Stimulated activated CD4-positive, alpha-beta T cell treated with anti-CD3 and anti-CD28 coated beads, Interleukin-4, amount 100 ng/mL, for 24 hours (primary cell): ENCODE data around the gene NPFFR2.
"Not testable (repeated sequence)": the region's sequence is repeated elsewhere in the genome, so short reads cannot be mapped to it uniquely, and the experiment has no call there.

Experiments used
- DNase-seq: peaks from one replicate; pipeline ENCODE4 v3.0.0-alpha.2; 2020

The NPFFR2 gene

GRCh38 chr4:72112514-72113156 is 80.8 kb downstream of the NPFFR2 start:
- DNase-seq, result peak; percentile 12

GRCh38 chr4:72118017-72118416 is 86.2 kb downstream of the NPFFR2 start:
- DNase-seq, result no peak

GRCh38 chr4:72119946-72120345 is 88.1 kb downstream of the NPFFR2 start:
- no peak for DNase-seq

- DNase-seq, result no peak
These were observed 96.9 kb downstream of the NPFFR2 start for GRCh38 chr4:72128741-72129140.

GRCh38 chr4:72136429-72136828 is 104.6 kb downstream of the NPFFR2 start:
- no peak for DNase-seq

- not testable (repeated sequence) for DNase-seq
These were observed 108.2 kb downstream of the NPFFR2 start for GRCh38 chr4:72139997-72140396.

GRCh38 chr4:72144241-72144640 is 112.4 kb downstream of the NPFFR2 start:
- DNase-seq, result no peak

- DNase-seq, result no peak
These were observed 120.9 kb downstream of the NPFFR2 start for GRCh38 chr4:72152731-72153130.

- DNase-seq, result not testable (repeated sequence)
These were observed 121.8 kb downstream of the NPFFR2 start for GRCh38 chr4:72153634-72154033.

- DNase-seq, result not testable (repeated sequence)
These were observed 137.5 kb downstream of the NPFFR2 start for GRCh38 chr4:72169285-72169684.

- no peak for DNase-seq
These were observed 138.1 kb downstream of the NPFFR2 start for GRCh38 chr4:72169861-72170260.

GRCh38 chr4:72171761-72172160 is 140.0 kb downstream of the NPFFR2 start:
- no peak for DNase-seq

GRCh38 chr4:72179342-72179741 is 147.5 kb downstream of the NPFFR2 start:
- no peak for DNase-seq

GRCh38 chr4:72186714-72187113 is 154.9 kb downstream of the NPFFR2 start:
- no peak for DNase-seq

- DNase-seq, result no peak
These were observed 162.2 kb downstream of the NPFFR2 start for GRCh38 chr4:72194046-72194445.

GRCh38 chr4:72194453-72194852 is 162.7 kb downstream of the NPFFR2 start:
- no peak for DNase-seq
